IMR-90 (cell line): ENCODE results near the gene CDH15. TPM values are rescaled to one million over a fixed set of nuclear protein-coding genes. Genes with fewer than 3 reads are reported as not detected.
A peak's percentile ranks its signal among the peaks of the same experiment; 100 is the strongest.

Source experiments
- ATAC-seq: fragments of 200-7000 bp; cut with Tn5 transposase; 2 replicates; pipeline ENCODE4 v1.9.1; 2020; ENCODE audit warnings: low read depth, mild to moderate bottlenecking, moderate library complexity
- BruUV-seq: library from RNA; stranded (reverse); fragments of 400-500 nt; replicated peaks from 2 replicates; lab custom pipeline; 2021; lab: Mats Ljungman, UMichigan
- CTCF ChIA-PET: fragments of 300-600 bp; formaldehyde crosslinking; extraction: SDS; loops from one replicate; lab custom pipeline; 2021; ENCODE audit warnings: antibody characterized with exemption; lab: Yijun Ruan, JAX
- POLR2A ChIA-PET: fragments of 300-600 bp; sonication (Branson Sonifier 250); formaldehyde crosslinking; loops from one replicate; lab custom pipeline; 2022; ENCODE audit warnings: antibody characterized with exemption; ENCODE audit not compliant: unreplicated experiment; lab: Charles Lee
- DNase-seq: peaks from one replicate; pipeline ENCODE4 v3.0.0; 2013
- H2AFZ ChIP-seq: replicated peaks from 2 replicates; pipeline ENCODE3; 2013; ENCODE audit warnings: low read length, mild to moderate bottlenecking; ENCODE audit not compliant: poor library complexity
- H2AK5ac ChIP-seq: 2 replicates; pipeline ENCODE4 v1.6.1; 2013; ENCODE audit warnings: low read depth, low read length, inconsistent platforms
- H2AK9ac ChIP-seq: replicated peaks from 2 replicates; pipeline ENCODE3; 2013; ENCODE audit warnings: mild to moderate bottlenecking, low read depth, low read length, moderate library complexity; ENCODE audit not compliant: poor library complexity
- H2BK120ac ChIP-seq: 2 replicates; pipeline ENCODE4 v1.6.1; 2013; ENCODE audit warnings: low read depth, low read length, inconsistent platforms
- H2BK15ac ChIP-seq: 3 replicates; pipeline ENCODE4 v1.6.1; 2013; ENCODE audit warnings: low read depth, low read length, inconsistent platforms
- H2BK20ac ChIP-seq: 2 replicates; pipeline ENCODE4 v1.6.1; 2013; ENCODE audit warnings: low read depth, mild to moderate bottlenecking, inconsistent platforms, low read length, moderate library complexity
- H2BK5ac ChIP-seq: 2 replicates; pipeline ENCODE4 v1.6.1; 2013; ENCODE audit warnings: mild to moderate bottlenecking, low read depth, low read length, inconsistent platforms; ENCODE audit not compliant: poor library complexity, severe bottlenecking
- H3K14ac ChIP-seq: replicated peaks from 2 replicates; pipeline ENCODE4 v1.6.1; 2013; ENCODE audit warnings: low read depth, low read length, inconsistent platforms
- H3K18ac ChIP-seq: 2 replicates; pipeline ENCODE4 v1.6.1; 2013; ENCODE audit warnings: low read depth, low read length, control low read depth
- H3K23ac ChIP-seq: 2 replicates; pipeline ENCODE4 v1.6.1; 2013; ENCODE audit warnings: low read depth, low read length, inconsistent platforms
- H3K27ac ChIP-seq: 2 replicates; pipeline ENCODE4 v1.5.1; 2013; ENCODE audit warnings: mild to moderate bottlenecking, control low read depth, low read length; ENCODE audit not compliant: insufficient read depth
- H3K27me3 ChIP-seq: 2 replicates; pipeline ENCODE4 v1.6.1; 2013; ENCODE audit warnings: low read length; ENCODE audit not compliant: control insufficient read depth, insufficient read depth
- H3K36me3 ChIP-seq: 2 replicates; pipeline ENCODE4 v1.6.1; 2013; ENCODE audit warnings: low read length, mixed read lengths; ENCODE audit not compliant: control insufficient read depth, insufficient read depth
- H3K4ac ChIP-seq: 2 replicates; pipeline ENCODE4 v1.6.1; 2013; ENCODE audit warnings: low read depth, low read length, inconsistent platforms
- H3K4me1 ChIP-seq: 2 replicates; pipeline ENCODE4 v1.6.1; 2013; ENCODE audit warnings: low read length, mixed read lengths; ENCODE audit not compliant: control insufficient read depth, insufficient read depth
- H3K4me2 ChIP-seq: 2 replicates; pipeline ENCODE4 v1.6.1; 2013; ENCODE audit warnings: low read depth, mild to moderate bottlenecking, control low read depth, low read length, moderate library complexity
- H3K4me3 ChIP-seq: 2 replicates; pipeline ENCODE4 v1.5.1; 2013; ENCODE audit warnings: low read depth, mild to moderate bottlenecking, control low read depth, low read length, moderate library complexity; ENCODE audit not compliant: insufficient read depth
- H3K56ac ChIP-seq: 2 replicates; pipeline ENCODE4 v1.6.1; 2013; ENCODE audit warnings: low read length, inconsistent platforms; ENCODE audit not compliant: insufficient read depth; ENCODE audit errors: extremely low read depth
- H3K79me1 ChIP-seq, 2 experiments: 2 replicates each; pipeline ENCODE4 v1.6.1; 2013; ENCODE audit warnings: low read length in 2 of 2, inconsistent platforms in 1 of 2, low read depth in 1 of 2
- H3K9ac ChIP-seq: 2 replicates; pipeline ENCODE4 v1.6.1; 2013; ENCODE audit warnings: low read depth, low read length, control low read depth
- H3K9me1 ChIP-seq: 2 replicates; pipeline ENCODE4 v1.6.1; 2013; ENCODE audit warnings: low read length, inconsistent platforms; ENCODE audit not compliant: insufficient read depth
- H3K9me3 ChIP-seq: 2 replicates; pipeline ENCODE4 v1.6.1; 2013; ENCODE audit warnings: low read length; ENCODE audit not compliant: control insufficient read depth, insufficient read depth
- H4K20me1 ChIP-seq: 2 replicates; pipeline ENCODE4 v1.6.1; 2013; ENCODE audit warnings: low read length, inconsistent platforms; ENCODE audit not compliant: insufficient read depth
- H4K5ac ChIP-seq: 2 replicates; pipeline ENCODE4 v1.6.1; 2013; ENCODE audit warnings: mild to moderate bottlenecking, low read depth, low read length, control low read depth
- H4K8ac ChIP-seq, 2 experiments: 2 replicates each; pipeline ENCODE4 v1.6.1; 2013; ENCODE audit warnings: low read depth in 2 of 2, low read length in 2 of 2, control low read depth in 1 of 2, inconsistent platforms in 1 of 2
- H4K91ac ChIP-seq: 2 replicates; pipeline ENCODE4 v1.6.1; 2013; ENCODE audit warnings: low read depth, low read length, inconsistent platforms; ENCODE audit not compliant: insufficient read depth
- BHLHE40 ChIP-seq: fragments of 150-350 bp; IDR thresholded peaks from 2 replicates; pipeline ENCODE4 v1.6.1; 2016; ENCODE audit warnings: mild to moderate bottlenecking, low read depth, low read length
- CEBPB ChIP-seq: IDR thresholded peaks from 2 replicates; pipeline ENCODE4 v1.6.1; 2012; ENCODE audit warnings: low read depth, low read length, improper control_type of control experiment
- MAZ ChIP-seq: IDR thresholded peaks from 2 replicates; pipeline ENCODE4 v1.6.1; 2012; ENCODE audit warnings: low read depth, mild to moderate bottlenecking, low read length, improper control_type of control experiment, moderate library complexity, borderline replicate concordance
- POLR2A ChIP-seq: IDR thresholded peaks from 2 replicates; pipeline ENCODE4 v1.6.1; 2012; ENCODE audit warnings: mild to moderate bottlenecking, low read depth, low read length
- RFX5 ChIP-seq: IDR thresholded peaks from 2 replicates; pipeline ENCODE4 v1.8.0; 2012; ENCODE audit warnings: low read depth, mild to moderate bottlenecking, low read length, moderate library complexity
- WGBS, 2 experiments: methylation state at CpG; one replicate each; pipeline versions ENCODE4 v1.1.5 to v1.1.7; 2013; ENCODE audit warnings: missing lambda C conversion rate in 2 of 2; ENCODE audit not compliant: insufficient read length in 1 of 2; ENCODE audit errors: extremely low coverage in 2 of 2; 5-methylcytosine and 5-hydroxymethylcytosine counted together
- dilution Hi-C: fragments of 300-500 bp; cut with HindIII; formaldehyde crosslinking; loops from one replicate; pipeline ENCODE4 v1.14.3; 2018; ENCODE audit warnings: low sequenced_read_pairs; ENCODE audit not compliant: unreplicated experiment
- in situ Hi-C: fragments of 300-500 bp; cut with MboI; formaldehyde crosslinking; loops from 3 replicates; pipeline ENCODE4 v1.14.3; 2019; ENCODE audit warnings: low sequenced_read_pairs, inconsistent platforms, mixed read lengths
- intact Hi-C: fragments of 100-400 bp; cut with micrococcal nuclease; formaldehyde crosslinking; loops from 2 replicates; pipeline ENCODE4 v1.10.0; 2022
- polyA plus RNA-seq, 3 experiments: library from polyadenylated mRNA; depleted of rRNA; stranded (reverse); fragments of >200 nt; gene quantifications; 2 replicates each; pipeline ENCODE4 v1.2.3, GENCODE V29; 2012; ENCODE audit warnings: low replicate concordance in 1 of 3
- total RNA-seq: library from RNA; depleted of rRNA; stranded (reverse); fragments of >200 nt; gene quantifications from 2 replicates; pipeline ENCODE4 v1.2.3, GENCODE V29; 2012

CDH15 gene
- total and polyA plus RNA-seq, 2 of the 4 experiments (the other 2 are of a cell fraction): 0.18 to 0.62 TPM

- peak overlapping the region; percentile 70 for H3K4me2 ChIP-seq
- peak overlapping the region; percentile 39; the same call in 1 of the 2 replicates for H3K4me3 ChIP-seq
Measured at GRCh38 chr16:89192956-89193575, 21.5 kb downstream of the CDH15 start.

More at GRCh38 chr16:89192956-89193575, 21.5 kb downstream of the CDH15 start:
- Histone ChIP-seq H4K5ac (no peak overlapping the region), H3K9ac (no peak overlapping the region), H4K20me1 (no peaks in the 10 kb centered on the region; the same call in 1 of the 2 replicates), H3K9me1 (peaks cover 3% of the 10 kb centered on the region; the same call in 1 of the 2 replicates), H2AK5ac (peak overlapping the region; percentile 50; the same call in 1 of the 2 replicates), H3K4me1 (peaks cover 6% of the 10 kb centered on the region), H3K36me3 (no peaks in the 10 kb centered on the region), H3K14ac (no peak overlapping the region), H3K23ac (no peak overlapping the region), H3K79me1 (no peaks in the 10 kb centered on the region), H3K56ac (no peak overlapping the region), H2BK120ac (no peak overlapping the region), H3K27me3 (no peaks in the 10 kb centered on the region; the same call in 1 of the 2 replicates), H3K9me3 (no peaks in the 10 kb centered on the region), H3K4ac (no peak overlapping the region), H3K18ac (no peak overlapping the region), H2AFZ (peak overlapping the region; percentile 87), H2BK5ac (no peak overlapping the region), H4K91ac (no peak overlapping the region), H4K8ac (peak overlapping the region in 1 of 2 experiments; percentile 69; a peak in 1 of 4 replicates), H2BK15ac (no peak overlapping the region), H2BK20ac (no peak overlapping the region), H2AK9ac (no peak overlapping the region), H3K27ac (peak overlapping the region; percentile 18; the same call in 1 of the 2 replicates)
- dilution Hi-C loops: no loop called here
- ChIA-PET POLR2A (no interaction called here), CTCF (no interaction called here)
- no TSS peak for BruUV-seq
- WGBS, 2 experiments: 0% methylated on average over 1 of the region's 39 CpGs; no CpG with 5 or more reads in 1 of the 2 experiments
- in situ Hi-C loops: no loop called here
- ATAC-seq (peak; percentile 77), DNase-seq (peak; percentile 86)
- intact Hi-C loops: no loop called here
- TF ChIP-seq POLR2A (no peak), CEBPB (no peak), RFX5 (no peak), MAZ (no peak), BHLHE40 (no peak)
